ENCODE measurements around the gene SERINC5.

GRCh38 chr5:80217667-80218066, 38.2 kb downstream of the SERINC5 start:
- TF ChIP-seq, protein P1, sequence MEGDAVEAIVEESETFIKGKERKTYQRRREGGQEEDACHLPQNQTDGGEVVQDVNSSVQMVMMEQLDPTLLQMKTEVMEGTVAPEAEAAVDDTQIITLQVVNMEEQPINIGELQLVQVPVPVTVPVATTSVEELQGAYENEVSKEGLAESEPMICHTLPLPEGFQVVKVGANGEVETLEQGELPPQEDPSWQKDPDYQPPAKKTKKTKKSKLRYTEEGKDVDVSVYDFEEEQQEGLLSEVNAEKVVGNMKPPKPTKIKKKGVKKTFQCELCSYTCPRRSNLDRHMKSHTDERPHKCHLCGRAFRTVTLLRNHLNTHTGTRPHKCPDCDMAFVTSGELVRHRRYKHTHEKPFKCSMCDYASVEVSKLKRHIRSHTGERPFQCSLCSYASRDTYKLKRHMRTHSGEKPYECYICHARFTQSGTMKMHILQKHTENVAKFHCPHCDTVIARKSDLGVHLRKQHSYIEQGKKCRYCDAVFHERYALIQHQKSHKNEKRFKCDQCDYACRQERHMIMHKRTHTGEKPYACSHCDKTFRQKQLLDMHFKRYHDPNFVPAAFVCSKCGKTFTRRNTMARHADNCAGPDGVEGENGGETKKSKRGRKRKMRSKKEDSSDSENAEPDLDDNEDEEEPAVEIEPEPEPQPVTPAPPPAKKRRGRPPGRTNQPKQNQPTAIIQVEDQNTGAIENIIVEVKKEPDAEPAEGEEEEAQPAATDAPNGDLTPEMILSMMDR (IDR thresholded peaks at IDR 0.05), result no peak
- TF ChIP-seq POLR2A (IDR thresholded peaks at IDR 0.05), result no peak
